Duodenal mucosa (tissue), 2 donors: ENCODE data around the gene LARP7.
"Not testable (repeated sequence)": the region's sequence is repeated elsewhere in the genome, so short reads cannot be mapped to it uniquely, and the experiment has no call there.

Experiments
- H3K27ac ChIP-seq: one replicate; pipeline ENCODE4 v1.7.0; 2013; ENCODE audit warnings: low read depth, low read length
- H3K27me3 ChIP-seq, 2 donors: one replicate each; pipeline ENCODE4 v1.7.0; 2013; ENCODE audit warnings: low read length in 2 of 2, control low read depth in 1 of 2; ENCODE audit not compliant: insufficient read depth in 2 of 2, control insufficient read depth in 1 of 2
- H3K36me3 ChIP-seq, 2 donors: one replicate each; pipeline ENCODE4 v1.7.0; 2013; ENCODE audit warnings: low read length in 2 of 2, control low read depth in 1 of 2; ENCODE audit not compliant: insufficient read depth in 2 of 2, control insufficient read depth in 1 of 2
- H3K4me1 ChIP-seq, 2 donors: one replicate each; pipeline ENCODE4 v1.7.0; 2013; ENCODE audit warnings: low read length in 2 of 2, control low read depth in 1 of 2; ENCODE audit not compliant: insufficient read depth in 2 of 2, control insufficient read depth in 1 of 2
- H3K4me3 ChIP-seq, 2 donors: one replicate each; pipeline ENCODE4 v1.7.0; 2013; ENCODE audit warnings: low read length in 2 of 2, low read depth in 1 of 2
- H3K9ac ChIP-seq, 2 donors: one replicate each; pipeline ENCODE4 v1.7.0; 2013; ENCODE audit warnings: low read length in 2 of 2, low read depth in 1 of 2
- H3K9me3 ChIP-seq, 2 donors: one replicate each; pipeline ENCODE4 v1.7.0; 2013; ENCODE audit warnings: low read length in 2 of 2, control low read depth in 1 of 2; ENCODE audit not compliant: control insufficient read depth in 1 of 2

LARP7 gene

DNA sequence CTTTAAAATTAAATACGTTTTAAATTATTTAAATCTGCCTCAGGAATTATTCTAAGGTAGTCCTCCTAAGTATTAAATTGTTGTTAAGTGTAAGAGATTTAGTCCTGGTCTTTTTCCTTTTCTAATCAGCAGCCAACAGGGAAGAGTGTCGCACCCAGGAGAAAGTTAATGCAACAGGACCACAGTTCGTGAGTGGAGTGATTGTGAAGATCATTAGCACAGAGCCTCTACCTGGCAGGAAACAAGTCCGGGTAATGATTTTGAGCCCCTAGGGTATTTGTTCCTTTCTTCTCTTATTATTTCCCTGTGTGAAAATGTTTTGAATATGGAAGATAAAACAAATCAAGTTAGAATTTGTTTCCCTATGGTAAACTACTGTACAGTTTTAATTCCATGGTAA is 13.4 kb downstream of the LARP7 start:
- Histone ChIP-seq H3K9me3 (no peaks in the 10 kb centered on the region), H3K27me3 (no peaks in the 10 kb centered on the region), H3K4me1 (no peaks in the 10 kb centered on the region), H3K36me3 (peaks cover 40 to 68% of the 10 kb centered on the region in 2 donors), H3K9ac (no peak overlapping the region), H3K4me3 (no peak overlapping the region), H3K27ac (no peak overlapping the region)

DNA sequence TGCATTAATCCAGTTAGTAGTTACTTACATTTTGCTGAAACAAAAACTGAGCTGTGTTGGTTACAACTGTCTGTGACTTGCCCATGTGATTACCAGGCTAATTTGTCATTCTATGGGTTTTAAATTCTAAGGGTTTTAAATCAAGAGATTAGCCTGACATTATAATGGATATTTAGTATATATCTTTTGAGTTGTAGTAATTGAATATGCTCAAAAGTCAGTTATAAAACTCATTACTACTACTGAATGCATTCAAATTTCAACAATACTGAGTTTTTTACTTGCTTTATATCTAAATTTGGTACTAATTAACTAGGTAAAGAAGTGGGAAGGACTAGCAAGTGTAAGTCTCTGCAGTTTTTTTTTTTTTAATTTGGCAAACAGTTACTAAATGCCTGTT is 14.7 kb downstream of the LARP7 start:
- peaks cover 38 to 66% of the 10 kb centered on the region in 2 donors for H3K36me3 ChIP-seq
- H3K9ac ChIP-seq, result no peak overlapping the region
- no peaks in the 10 kb centered on the region for H3K27me3 ChIP-seq

DNA sequence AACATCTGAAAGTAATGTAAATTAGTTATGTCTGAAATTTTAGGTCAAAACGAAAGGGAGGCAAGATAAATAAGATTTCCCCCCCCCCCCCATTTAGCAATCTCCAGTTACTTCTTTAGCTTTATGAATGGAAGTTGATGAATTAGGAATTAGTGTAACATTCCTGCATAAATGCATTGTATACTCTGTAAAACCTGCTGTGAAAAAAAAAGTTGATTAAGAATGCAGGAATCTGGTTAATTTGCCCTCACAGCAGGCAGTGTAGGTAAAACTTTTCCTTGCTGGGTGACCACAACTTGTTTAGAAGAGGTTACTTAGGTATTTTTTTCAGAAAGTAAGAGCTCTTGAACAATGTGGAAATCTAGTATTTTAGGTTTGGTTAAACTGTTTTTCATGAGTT is 15.3 kb downstream of the LARP7 start:
- no peaks in the 10 kb centered on the region for H3K9me3 ChIP-seq
- no peak overlapping the region for H3K27ac ChIP-seq
- H3K36me3 ChIP-seq, result peaks cover 38 to 60% of the 10 kb centered on the region in 2 donors
- H3K4me3 ChIP-seq, result no peak overlapping the region
- H3K4me1 ChIP-seq, result no peaks in the 10 kb centered on the region
- no peaks in the 10 kb centered on the region for H3K27me3 ChIP-seq
- H3K9ac ChIP-seq, result no peak overlapping the region

More for the DNA sequence above, 14.7 kb downstream of the LARP7 start:
- no peaks in the 10 kb centered on the region for H3K9me3 ChIP-seq
- H3K4me1 ChIP-seq, result no peaks in the 10 kb centered on the region
- no peak overlapping the region for H3K27ac ChIP-seq
- no peak overlapping the region for H3K4me3 ChIP-seq

DNA sequence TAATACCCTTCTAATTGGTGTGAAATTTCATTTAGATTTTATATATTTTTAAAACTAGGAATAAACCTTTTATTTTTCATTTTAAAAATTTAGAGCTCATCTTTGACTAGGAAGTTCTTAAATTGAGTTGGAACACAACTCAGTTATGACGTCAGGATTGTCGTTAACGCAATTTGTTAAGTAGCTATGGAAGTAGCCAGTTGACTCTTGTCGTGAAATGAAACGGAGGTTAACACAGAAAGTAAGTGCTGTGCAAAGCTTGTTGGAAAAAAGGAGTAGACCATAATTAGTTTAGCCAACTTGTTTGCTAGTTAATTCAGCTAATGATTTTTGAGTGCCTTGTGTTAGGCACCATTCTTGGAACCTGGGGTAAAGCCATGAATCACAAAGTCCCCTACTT is 18.3 kb downstream of the LARP7 start:
- Histone ChIP-seq H3K4me3 (no peak overlapping the region), H3K9ac (no peak overlapping the region), H3K4me1 (no peaks in the 10 kb centered on the region), H3K27ac (no peak overlapping the region), H3K36me3 (peaks cover 31 to 57% of the 10 kb centered on the region in 2 donors), H3K9me3 (no peaks in the 10 kb centered on the region), H3K27me3 (no peaks in the 10 kb centered on the region)

DNA sequence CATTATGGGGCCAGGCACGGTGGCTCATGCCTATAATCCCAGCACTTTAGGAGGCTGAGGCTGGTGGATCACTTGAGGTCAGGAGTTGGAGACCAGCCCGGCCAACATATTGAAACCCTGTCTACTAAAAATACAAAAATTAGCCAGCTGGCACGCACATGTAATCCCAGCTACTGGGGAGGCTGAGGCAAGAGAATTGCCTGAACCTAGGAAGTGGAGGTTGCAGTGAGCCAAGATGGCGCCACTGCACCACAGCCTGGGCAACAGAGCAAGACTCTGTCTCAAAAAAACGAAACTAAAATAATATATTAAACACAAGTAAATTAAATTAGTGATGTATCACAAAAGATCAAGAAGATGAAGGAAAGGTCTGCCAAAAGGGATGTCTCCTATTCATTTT is 19.2 kb downstream of the LARP7 start:
- H3K27me3 ChIP-seq, H3K9ac ChIP-seq, H3K9me3 ChIP-seq, H3K4me3 ChIP-seq, H3K4me1 ChIP-seq, H3K27ac ChIP-seq: not testable (repeated sequence)
- peaks cover 25 to 50% of the 10 kb centered on the region in 2 donors for H3K36me3 ChIP-seq

DNA sequence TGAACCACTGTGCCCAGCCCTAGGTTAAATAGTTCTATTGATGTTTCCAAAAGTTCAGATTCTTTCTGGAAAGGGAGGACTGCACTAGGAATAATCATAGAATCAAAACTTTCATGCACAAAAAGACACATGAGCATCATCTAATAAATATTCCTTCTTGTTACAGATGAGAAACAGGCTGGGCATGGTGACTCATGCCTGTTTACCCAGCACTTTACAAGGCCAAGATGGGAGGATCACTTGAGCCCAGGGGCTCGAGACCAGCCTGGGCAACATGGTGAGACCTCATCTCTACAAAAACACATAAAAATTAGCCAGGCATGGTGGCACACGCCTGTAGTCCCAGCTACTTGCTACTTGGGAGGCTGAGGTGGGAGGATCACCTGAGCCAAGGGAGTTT is 27.7 kb downstream of the LARP7 start:
- H3K4me1 ChIP-seq, result no peaks in the 10 kb centered on the region
- H3K9me3 ChIP-seq, result no peaks in the 10 kb centered on the region
- no peaks in the 10 kb centered on the region for H3K27me3 ChIP-seq
- H3K4me3 ChIP-seq, result no peak overlapping the region
- H3K9ac ChIP-seq, result no peak overlapping the region
- H3K27ac ChIP-seq, result no peak overlapping the region
- H3K36me3 ChIP-seq, result no peaks in the 10 kb centered on the region

DNA sequence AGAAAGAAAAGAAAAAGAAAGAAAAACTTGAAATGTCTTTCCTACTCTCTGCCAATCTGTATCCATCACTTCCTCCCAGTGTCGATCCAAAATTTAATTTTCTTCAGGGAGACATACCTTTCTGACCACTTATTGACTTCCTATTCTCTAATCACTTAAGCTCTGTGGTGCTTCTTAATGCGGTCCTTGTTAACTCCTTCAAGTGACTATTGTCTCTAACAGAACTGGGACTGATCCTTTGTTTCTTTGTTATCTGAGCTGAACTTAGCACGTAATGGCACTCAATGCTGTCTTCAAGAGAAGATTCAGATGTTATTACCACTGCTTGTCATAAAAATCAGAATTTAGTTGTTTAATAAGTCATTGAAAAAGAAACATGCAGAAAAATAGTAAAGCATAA is 31.2 kb downstream of the LARP7 start:
- H3K4me3 ChIP-seq, result no peak overlapping the region
- H3K4me1 ChIP-seq, result no peaks in the 10 kb centered on the region
- no peak overlapping the region for H3K9ac ChIP-seq
- H3K36me3 ChIP-seq, result no peaks in the 10 kb centered on the region
- no peaks in the 10 kb centered on the region for H3K9me3 ChIP-seq
- no peak overlapping the region for H3K27ac ChIP-seq
- H3K27me3 ChIP-seq, result no peaks in the 10 kb centered on the region

DNA sequence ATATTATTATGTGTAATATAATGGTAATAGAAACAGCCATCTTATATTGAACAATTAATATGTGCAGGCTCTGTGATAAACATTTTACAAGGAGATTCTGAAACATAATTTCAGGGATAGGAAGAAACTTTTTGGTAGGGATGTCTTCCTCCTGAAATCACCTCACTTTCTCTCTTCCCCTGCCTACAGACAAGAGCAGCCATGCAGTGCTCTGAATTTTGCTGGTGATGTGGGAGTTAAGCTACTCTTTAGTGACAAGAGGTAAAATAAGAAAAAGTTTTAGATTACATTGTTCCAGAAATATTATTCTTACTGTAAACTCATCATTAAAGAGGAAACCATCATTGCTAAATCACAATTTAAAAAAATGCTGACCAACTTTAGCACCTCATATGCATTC is 36.1 kb downstream of the LARP7 start:
- no peak overlapping the region for H3K4me3 ChIP-seq
- H3K9me3 ChIP-seq, result no peaks in the 10 kb centered on the region
- no peak overlapping the region for H3K27ac ChIP-seq
- no peaks in the 10 kb centered on the region for H3K27me3 ChIP-seq
- no peaks in the 10 kb centered on the region for H3K36me3 ChIP-seq
- H3K4me1 ChIP-seq, result no peaks in the 10 kb centered on the region
- no peak overlapping the region for H3K9ac ChIP-seq

DNA sequence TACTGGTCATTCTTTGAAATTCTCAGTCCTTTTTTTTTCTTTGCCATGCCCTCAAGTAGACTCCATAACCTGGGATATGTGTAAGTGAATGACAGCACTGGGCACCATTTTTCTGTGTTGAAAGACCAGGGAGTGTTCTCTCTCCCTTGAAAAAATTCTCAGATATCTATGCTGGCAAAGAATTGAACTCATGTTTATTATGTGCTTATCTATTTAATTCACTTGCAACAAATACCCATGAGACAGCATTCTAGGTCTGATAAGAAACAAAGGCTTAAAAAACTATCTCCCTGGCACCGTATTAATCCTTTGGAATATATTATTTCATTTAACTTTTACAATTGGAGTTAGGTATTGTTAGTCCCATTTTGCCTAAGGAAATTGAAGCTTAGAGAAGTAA is 36.7 kb downstream of the LARP7 start:
- Histone ChIP-seq H3K9ac (no peak overlapping the region), H3K4me1 (no peaks in the 10 kb centered on the region), H3K27ac (no peak overlapping the region), H3K27me3 (no peaks in the 10 kb centered on the region), H3K4me3 (no peak overlapping the region), H3K9me3 (no peaks in the 10 kb centered on the region), H3K36me3 (no peaks in the 10 kb centered on the region)

DNA sequence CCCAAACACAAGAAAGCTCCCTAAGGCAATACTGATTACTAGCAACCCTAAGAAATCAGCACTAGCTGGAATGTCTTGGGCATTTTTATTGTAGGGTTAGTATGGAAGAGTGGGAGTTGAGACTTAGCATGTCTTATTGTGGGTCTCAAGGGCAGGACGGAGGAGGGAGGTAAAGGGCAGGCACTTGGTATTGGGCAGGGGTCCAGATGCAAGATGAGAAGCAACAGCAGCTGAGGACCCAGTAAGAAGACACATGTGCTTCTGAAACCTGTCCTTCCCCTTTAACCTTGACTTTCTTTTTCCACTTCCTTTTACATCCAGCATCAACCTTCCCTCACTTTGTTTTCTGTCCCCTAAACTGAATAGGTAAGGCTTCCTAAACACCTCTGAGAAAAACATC is 37.4 kb downstream of the LARP7 start:
- H3K9ac ChIP-seq, result no peak overlapping the region
- H3K9me3 ChIP-seq, result no peaks in the 10 kb centered on the region
- H3K27me3 ChIP-seq, result no peaks in the 10 kb centered on the region
- no peak overlapping the region for H3K4me3 ChIP-seq
- H3K27ac ChIP-seq, result no peak overlapping the region
- H3K4me1 ChIP-seq, result no peaks in the 10 kb centered on the region
- no peaks in the 10 kb centered on the region for H3K36me3 ChIP-seq

DNA sequence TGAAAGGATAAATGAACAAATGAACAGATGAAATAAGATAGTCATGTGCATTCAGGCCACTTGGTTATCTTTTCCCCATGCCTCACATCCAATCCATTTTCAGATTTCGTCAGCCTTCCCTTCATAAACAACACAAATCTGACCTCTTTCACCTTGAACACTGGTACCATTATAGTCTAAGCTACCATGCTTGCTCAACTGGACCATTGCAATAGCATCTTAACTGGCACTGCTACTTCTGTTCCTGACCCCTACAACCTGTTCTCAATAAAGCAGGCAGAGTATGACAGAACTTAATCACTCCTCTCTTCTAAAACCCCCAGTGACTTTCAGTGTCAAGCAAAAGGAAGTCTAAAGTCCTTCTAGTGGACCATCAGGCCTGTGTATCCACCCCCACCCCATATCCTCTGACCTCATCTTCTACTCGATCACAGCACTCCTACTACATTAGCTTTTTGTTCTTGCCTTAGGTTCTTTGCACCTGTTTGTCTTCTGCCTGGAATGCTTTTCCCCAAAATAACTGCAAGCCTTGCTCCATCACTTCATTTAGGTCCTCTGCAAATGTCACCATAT is 40.7 kb downstream of the LARP7 start:
- no peak overlapping the region for H3K9ac ChIP-seq
- no peaks in the 10 kb centered on the region for H3K27me3 ChIP-seq
- H3K4me1 ChIP-seq, result no peaks in the 10 kb centered on the region
- H3K36me3 ChIP-seq, result no peaks in the 10 kb centered on the region
- no peak overlapping the region for H3K4me3 ChIP-seq
- no peak overlapping the region for H3K27ac ChIP-seq
- H3K9me3 ChIP-seq, result no peaks in the 10 kb centered on the region
